RCC 7860 (cell line): ENCODE measurements around the gene NBEA.
A peak's percentile ranks its signal among the peaks of the same experiment; 100 is the strongest.

ENCODE experiments used
- DNase-seq: peaks from one replicate; pipeline ENCODE4 v3.0.0-alpha.2; 2015; ENCODE audit warnings: low spot score
- FAIRE-seq: peaks from 2 replicates; lab custom pipeline; 2012; peaks lifted over from hg19 to GRCh38; lab: Jason Lieb, UNC

NBEA gene

GRCh38 chr13:35720690-35721554 lies 778.9 kb downstream of the NBEA start:
- DNase-seq (peak; percentile 9), FAIRE-seq (no peak)
